ENCODE results near the gene BSDC1.
"Not testable (repeated sequence)": the region's sequence is repeated elsewhere in the genome, so short reads cannot be mapped to it uniquely, and the experiment has no call there.

Gene BSDC1

DNA sequence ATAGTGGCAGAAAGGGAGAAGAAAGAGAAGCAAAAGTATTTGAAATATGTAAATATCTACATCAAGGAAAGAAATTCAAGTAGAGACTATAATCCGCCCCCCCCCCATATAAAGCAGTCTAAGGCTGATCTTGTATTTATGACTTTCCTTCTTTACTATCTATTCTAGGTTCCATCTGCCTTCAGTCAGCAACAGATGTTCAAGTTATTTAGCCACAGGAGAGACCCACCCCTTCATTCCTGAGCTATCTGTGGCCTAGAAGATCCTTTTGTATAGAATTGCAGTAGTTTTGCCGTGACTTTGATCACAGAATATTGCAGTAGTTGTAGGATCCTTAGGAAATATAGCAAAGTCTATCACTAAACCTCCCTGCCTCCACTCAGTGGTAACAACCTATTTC lies 10.7 kb upstream of the BSDC1 start:
- H2AFZ ChIP-seq (ENCODE audit: low read depth, low read length): no peak overlapping the region
- H3K27ac ChIP-seq (ENCODE audit: low read length): no peak overlapping the region

DNA sequence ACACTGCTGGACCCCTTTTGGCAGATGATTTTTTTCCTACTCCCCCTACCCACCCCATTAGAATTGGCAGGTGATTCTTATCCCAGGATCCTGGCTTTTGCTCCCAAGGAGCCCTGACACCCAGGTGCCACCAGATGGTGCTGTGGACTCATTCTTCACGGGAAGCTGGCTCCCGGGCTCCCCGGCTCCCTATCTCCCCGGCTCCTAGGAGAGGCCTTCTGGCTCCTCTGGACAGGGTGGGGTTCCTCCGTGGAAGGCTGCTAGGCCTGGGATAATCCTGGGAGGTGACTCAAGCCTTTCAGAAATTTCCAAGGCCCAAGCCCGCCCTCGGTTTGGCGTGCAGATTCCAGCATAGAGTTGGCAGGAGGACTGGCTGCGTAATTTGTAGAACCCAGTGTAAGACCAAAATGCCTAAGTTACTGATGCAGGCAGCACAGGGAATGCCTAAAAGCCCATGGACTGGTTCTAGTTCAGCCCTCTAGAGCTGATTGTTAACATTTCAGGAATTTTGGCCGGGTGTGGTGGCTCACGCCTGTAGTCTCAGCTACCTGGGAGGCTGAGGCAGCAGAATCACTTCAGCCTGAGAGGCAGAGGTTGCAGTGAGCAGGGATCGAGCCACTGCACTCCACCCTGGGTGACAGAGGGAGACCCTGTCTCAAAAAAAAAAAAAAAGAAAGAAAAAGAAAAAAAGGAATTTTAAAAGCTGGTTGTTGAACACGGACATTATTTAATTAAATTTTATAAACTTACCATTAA lies 6.8 kb upstream of the BSDC1 start:
- Histone ChIP-seq H3K27me3 (ENCODE audit: low read depth, low read length) (no peaks in the 10 kb centered on the region), H3K4me1 (ENCODE audit: low read length) (peaks cover 3% of the 10 kb centered on the region; the same call in 1 of the 2 replicates), H3K27ac (ENCODE audit: low read length) (no peak overlapping the region), H3K9ac (ENCODE audit: low read length) (peak overlapping the region; percentile 45; the same call in 1 of the 2 replicates), H3K4me3 (ENCODE audit: low read length) (peak overlapping the region; percentile 77), H3K9me3 (ENCODE audit: insufficient read depth, low read length) (no peaks in the 10 kb centered on the region), H3K79me2 (ENCODE audit: low read length) (no peaks in the 10 kb centered on the region), H3K36me3 (replicated peaks; ENCODE audit: low read depth, low read length) (no peaks in the 10 kb centered on the region), H3K4me2 (ENCODE audit: low read length) (peak overlapping the region; percentile 93), H4K20me1 (ENCODE audit: insufficient read depth, low read length) (no peaks in the 10 kb centered on the region), H2AFZ (ENCODE audit: low read depth, low read length) (peak overlapping the region; percentile 99)
- TF ChIP-seq, protein P1, sequence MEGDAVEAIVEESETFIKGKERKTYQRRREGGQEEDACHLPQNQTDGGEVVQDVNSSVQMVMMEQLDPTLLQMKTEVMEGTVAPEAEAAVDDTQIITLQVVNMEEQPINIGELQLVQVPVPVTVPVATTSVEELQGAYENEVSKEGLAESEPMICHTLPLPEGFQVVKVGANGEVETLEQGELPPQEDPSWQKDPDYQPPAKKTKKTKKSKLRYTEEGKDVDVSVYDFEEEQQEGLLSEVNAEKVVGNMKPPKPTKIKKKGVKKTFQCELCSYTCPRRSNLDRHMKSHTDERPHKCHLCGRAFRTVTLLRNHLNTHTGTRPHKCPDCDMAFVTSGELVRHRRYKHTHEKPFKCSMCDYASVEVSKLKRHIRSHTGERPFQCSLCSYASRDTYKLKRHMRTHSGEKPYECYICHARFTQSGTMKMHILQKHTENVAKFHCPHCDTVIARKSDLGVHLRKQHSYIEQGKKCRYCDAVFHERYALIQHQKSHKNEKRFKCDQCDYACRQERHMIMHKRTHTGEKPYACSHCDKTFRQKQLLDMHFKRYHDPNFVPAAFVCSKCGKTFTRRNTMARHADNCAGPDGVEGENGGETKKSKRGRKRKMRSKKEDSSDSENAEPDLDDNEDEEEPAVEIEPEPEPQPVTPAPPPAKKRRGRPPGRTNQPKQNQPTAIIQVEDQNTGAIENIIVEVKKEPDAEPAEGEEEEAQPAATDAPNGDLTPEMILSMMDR (IDR thresholded peaks at IDR 0.05; ENCODE audit: low read depth, low read length): peak; percentile 72
- TF ChIP-seq EZH2phosphoT487 (IDR thresholded peaks at IDR 0.05; ENCODE audit: low read depth): no peak

More for the DNA sequence above, 10.7 kb upstream of the BSDC1 start:
- no peaks in the 10 kb centered on the region for H3K27me3 ChIP-seq (ENCODE audit: low read depth, low read length)
- no peak overlapping the region for H3K4me3 ChIP-seq (ENCODE audit: low read length)
- no peaks in the 10 kb centered on the region for H3K9me3 ChIP-seq (ENCODE audit: insufficient read depth, low read length)
- H3K36me3 ChIP-seq (replicated peaks; ENCODE audit: low read depth, low read length): no peaks in the 10 kb centered on the region
- H3K79me2 ChIP-seq (ENCODE audit: low read length): no peaks in the 10 kb centered on the region
- H3K4me2 ChIP-seq (ENCODE audit: low read length): no peak overlapping the region
- peaks cover 3% of the 10 kb centered on the region; the same call in 1 of the 2 replicates for H3K4me1 ChIP-seq (ENCODE audit: low read length)
- no peak overlapping the region for H3K9ac ChIP-seq (ENCODE audit: low read length)
- TF ChIP-seq, protein P1 (IDR thresholded peaks at IDR 0.05; ENCODE audit: low read depth, low read length): no peak
- TF ChIP-seq EZH2phosphoT487 (IDR thresholded peaks at IDR 0.05; ENCODE audit: low read depth): no peak
- H4K20me1 ChIP-seq (ENCODE audit: insufficient read depth, low read length): no peaks in the 10 kb centered on the region

DNA sequence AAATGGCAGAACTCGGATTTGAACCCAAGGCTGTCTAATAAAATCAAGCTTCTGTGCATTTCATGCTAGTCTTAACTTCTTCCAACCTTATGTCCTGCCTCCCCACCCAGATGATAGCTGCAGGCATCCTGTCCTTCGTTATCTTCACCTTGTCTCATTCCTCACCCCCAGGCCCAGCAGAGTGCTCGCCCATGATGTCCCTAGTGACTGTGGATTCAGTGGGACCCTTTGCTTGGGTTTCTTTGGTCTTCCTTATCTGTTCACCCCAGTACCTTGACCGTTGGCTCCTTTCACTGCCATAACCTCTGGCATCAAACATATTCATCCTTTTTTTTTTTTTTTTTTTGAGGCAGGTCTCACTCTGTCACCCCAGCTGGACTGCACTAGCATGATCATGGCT lies 5.6 kb upstream of the BSDC1 start:
- Histone ChIP-seq H3K36me3 (replicated peaks; ENCODE audit: low read depth, low read length) (no peaks in the 10 kb centered on the region), H3K27me3 (ENCODE audit: low read depth, low read length) (no peaks in the 10 kb centered on the region), H2AFZ (ENCODE audit: low read depth, low read length) (no peak overlapping the region), H3K4me1 (ENCODE audit: low read length) (peaks cover 3% of the 10 kb centered on the region; the same call in 1 of the 2 replicates), H3K79me2 (ENCODE audit: low read length) (no peaks in the 10 kb centered on the region), H3K27ac (ENCODE audit: low read length) (no peak overlapping the region), H3K4me3 (ENCODE audit: low read length) (no peak overlapping the region), H3K9me3 (ENCODE audit: insufficient read depth, low read length) (no peaks in the 10 kb centered on the region), H3K4me2 (ENCODE audit: low read length) (no peak overlapping the region), H4K20me1 (ENCODE audit: insufficient read depth, low read length) (no peaks in the 10 kb centered on the region), H3K9ac (ENCODE audit: low read length) (no peak overlapping the region)
- TF ChIP-seq, protein P1 (IDR thresholded peaks at IDR 0.05; ENCODE audit: low read depth, low read length): no peak
- TF ChIP-seq EZH2phosphoT487 (IDR thresholded peaks at IDR 0.05; ENCODE audit: low read depth): no peak

DNA sequence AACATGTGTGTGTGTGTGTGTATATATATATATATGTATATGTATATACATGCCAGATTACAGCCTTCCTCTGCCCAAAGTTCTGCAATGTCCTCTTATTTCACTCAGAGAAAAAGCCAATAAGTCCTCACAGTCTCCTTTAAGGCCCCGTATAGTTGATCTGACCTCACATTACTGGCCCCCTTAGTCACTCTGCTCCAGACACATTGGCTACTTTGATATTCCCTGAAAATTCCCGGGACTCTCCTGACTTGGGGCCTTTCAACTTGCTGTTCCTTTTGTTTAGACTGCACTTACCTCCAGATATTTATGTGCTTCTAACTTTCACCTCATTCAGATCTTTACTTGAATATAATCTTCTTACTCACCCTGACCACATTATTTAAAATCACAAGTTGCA lies 4.2 kb upstream of the BSDC1 start:
- H3K9me3 ChIP-seq (ENCODE audit: insufficient read depth, low read length): no peaks in the 10 kb centered on the region
- no peaks in the 10 kb centered on the region for H3K36me3 ChIP-seq (replicated peaks; ENCODE audit: low read depth, low read length)
- no peaks in the 10 kb centered on the region for H3K27me3 ChIP-seq (ENCODE audit: low read depth, low read length)
- H3K79me2 ChIP-seq (ENCODE audit: low read length): peaks cover 8% of the 10 kb centered on the region
- H3K4me2 ChIP-seq (ENCODE audit: low read length): no peak overlapping the region
- H2AFZ ChIP-seq (ENCODE audit: low read depth, low read length): no peak overlapping the region
- TF ChIP-seq, protein P1 (IDR thresholded peaks at IDR 0.05; ENCODE audit: low read depth, low read length): no peak
- TF ChIP-seq EZH2phosphoT487 (IDR thresholded peaks at IDR 0.05; ENCODE audit: low read depth): no peak
- H3K9ac ChIP-seq (ENCODE audit: low read length): no peak overlapping the region
- H3K27ac ChIP-seq (ENCODE audit: low read length): no peak overlapping the region
- no peaks in the 10 kb centered on the region for H4K20me1 ChIP-seq (ENCODE audit: insufficient read depth, low read length)
- peaks cover 6% of the 10 kb centered on the region for H3K4me1 ChIP-seq (ENCODE audit: low read length)
- no peak overlapping the region for H3K4me3 ChIP-seq (ENCODE audit: low read length)

DNA sequence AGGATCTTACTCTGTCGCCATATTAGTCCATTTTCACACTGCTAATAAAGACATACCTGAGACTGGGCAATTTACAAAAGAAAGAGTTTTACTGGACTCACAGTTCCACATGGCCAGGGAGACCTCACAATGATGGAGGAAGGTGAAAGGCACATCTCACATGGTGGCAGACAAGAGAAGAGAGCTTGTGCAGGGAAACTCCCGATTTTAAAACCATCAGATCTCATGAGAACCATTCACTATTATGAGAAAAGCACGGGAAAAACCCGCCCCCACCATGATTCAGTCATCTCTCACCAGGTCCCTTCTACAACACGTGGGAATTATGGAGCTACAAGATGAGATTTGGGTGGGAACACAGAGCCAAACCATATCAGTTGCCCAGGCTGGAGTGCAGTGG lies 2.3 kb upstream of the BSDC1 start:
- not testable (repeated sequence) for H3K27me3 ChIP-seq (ENCODE audit: low read depth, low read length); H3K9ac ChIP-seq (ENCODE audit: low read length); H3K36me3 ChIP-seq (replicated peaks; ENCODE audit: low read depth, low read length); H3K4me2 ChIP-seq (ENCODE audit: low read length); H3K27ac ChIP-seq (ENCODE audit: low read length); H3K4me3 ChIP-seq (ENCODE audit: low read length); H3K9me3 ChIP-seq (ENCODE audit: insufficient read depth, low read length); H2AFZ ChIP-seq (ENCODE audit: low read depth, low read length); H4K20me1 ChIP-seq (ENCODE audit: insufficient read depth, low read length)
- Histone ChIP-seq H3K79me2 (ENCODE audit: low read length) (peaks cover 14% of the 10 kb centered on the region), H3K4me1 (ENCODE audit: low read length) (peaks cover 10% of the 10 kb centered on the region)

Measured in OCI-LY3 (cell line).